MM.1S (cell line): ENCODE measurements around the gene FUT3.

Source experiments
- DNase-seq: peaks from one replicate; pipeline ENCODE4 v3.0.0-alpha.2; 2015
- H2AFZ ChIP-seq: fragments of 300-600 bp; sonication (generic); 2 replicates; pipeline ENCODE4 v1.6.0; 2016; ENCODE audit warnings: antibody characterized with exemption, low read length
- H3F3A ChIP-seq: fragments of 300-600 bp; sonication (generic); 2 replicates; pipeline ENCODE4 v1.6.1; 2016; ENCODE audit warnings: mild to moderate bottlenecking, antibody characterized with exemption, low read length, moderate library complexity, mixed read lengths; ENCODE audit not compliant: insufficient read depth
- H3K27ac ChIP-seq: fragments of 300-600 bp; sonication (generic); 2 replicates; pipeline ENCODE4 v1.5.1; 2016; ENCODE audit warnings: mild to moderate bottlenecking, low read length
- H3K27me3 ChIP-seq: fragments of 300-600 bp; sonication (generic); replicated peaks from 2 replicates; pipeline ENCODE4 v1.6.0; 2016; ENCODE audit warnings: low read length; ENCODE audit not compliant: insufficient read depth
- H3K36me3 ChIP-seq: fragments of 300-600 bp; sonication (generic); replicated peaks from 2 replicates; pipeline ENCODE4 v1.6.1; 2016; ENCODE audit warnings: mild to moderate bottlenecking, low read length, mixed read lengths; ENCODE audit not compliant: insufficient read depth
- H3K4me1 ChIP-seq: fragments of 300-600 bp; sonication (generic); 2 replicates; pipeline ENCODE4 v1.6.1; 2016; ENCODE audit warnings: low read length, mixed read lengths
- H3K4me2 ChIP-seq: fragments of 300-600 bp; sonication (generic); 2 replicates; pipeline ENCODE4 v1.6.0; 2016; ENCODE audit warnings: low read depth, low read length
- H3K4me3 ChIP-seq: fragments of 300-600 bp; sonication (generic); 2 replicates; pipeline ENCODE4 v1.5.1; 2016; ENCODE audit warnings: low read length, mixed read lengths
- H3K79me2 ChIP-seq: fragments of 300-600 bp; sonication (generic); 2 replicates; pipeline ENCODE4 v1.6.1; 2016; ENCODE audit warnings: mixed run types, low read length, mixed read lengths
- H3K9ac ChIP-seq: fragments of 300-600 bp; sonication (generic); 2 replicates; pipeline ENCODE4 v1.6.1; 2016; ENCODE audit warnings: low read length, mixed read lengths
- H3K9me2 ChIP-seq: fragments of 300-600 bp; sonication (generic); replicated peaks from 2 replicates; pipeline ENCODE4 v1.6.1; 2016; ENCODE audit warnings: mild to moderate bottlenecking, low read length, mixed read lengths; ENCODE audit not compliant: insufficient read depth
- H3K9me3 ChIP-seq: fragments of 300-600 bp; sonication (generic); replicated peaks from 2 replicates; pipeline ENCODE4 v1.6.1; 2016; ENCODE audit warnings: mild to moderate bottlenecking, low read length, mixed read lengths; ENCODE audit not compliant: insufficient read depth
- H4K20me1 ChIP-seq: fragments of 300-600 bp; sonication (generic); 2 replicates; pipeline ENCODE4 v1.6.1; 2016; ENCODE audit warnings: mild to moderate bottlenecking, low read length, moderate library complexity, mixed read lengths; ENCODE audit not compliant: insufficient read depth
- CTCF ChIP-seq: fragments of 300-600 bp; sonication (generic); IDR thresholded peaks from 2 replicates; pipeline ENCODE4 v1.5.1; 2016; ENCODE audit warnings: antibody characterized with exemption, low read length, mixed read lengths
- EZH2 ChIP-seq: fragments of 300-600 bp; sonication (generic); optimal IDR thresholded peaks from 2 replicates; pipeline ENCODE3; 2017; ENCODE audit warnings: low read depth, mild to moderate bottlenecking, antibody characterized with exemption, low read length, mixed read lengths
- EZH2phosphoT487 ChIP-seq: fragments of 300-600 bp; sonication (generic); IDR thresholded peaks from 2 replicates; pipeline ENCODE4 v1.6.1; 2018; ENCODE audit warnings: antibody characterized with exemption, low read length

Gene FUT3

GRCh38 chr19:5851302-5851701, at the start of gene FUT3:
Gene FUT3, minus strand, starts transcription at chr19:5851449.
- H3K9me3 ChIP-seq, result no peaks in the 10 kb centered on the region
- no peaks in the 10 kb centered on the region for H3K36me3 ChIP-seq
- H2AFZ ChIP-seq, result no peak within 1 kb of the TSS
- H3K4me3 ChIP-seq, result no peak within 1 kb of the TSS
- no peaks in the 10 kb centered on the region for H3K4me1 ChIP-seq
- H3K27me3 ChIP-seq, result peaks cover 96% of the 10 kb centered on the region
- no peak for DNase-seq
- H3K9me2 ChIP-seq, result no peaks in the 10 kb centered on the region
- H3K79me2 ChIP-seq, result no peaks in the 10 kb centered on the region
- no peak within 1 kb of the TSS for H3K9ac ChIP-seq
- TF ChIP-seq EZH2phosphoT487 (no peak), EZH2 (no peak), CTCF (no peak)
- H4K20me1 ChIP-seq, result no peaks in the 10 kb centered on the region
- H3K27ac ChIP-seq, result no peak within 1 kb of the TSS
- H3F3A ChIP-seq, result no peaks in the 10 kb centered on the region
- H3K4me2 ChIP-seq, result no peak within 1 kb of the TSS

DNA sequence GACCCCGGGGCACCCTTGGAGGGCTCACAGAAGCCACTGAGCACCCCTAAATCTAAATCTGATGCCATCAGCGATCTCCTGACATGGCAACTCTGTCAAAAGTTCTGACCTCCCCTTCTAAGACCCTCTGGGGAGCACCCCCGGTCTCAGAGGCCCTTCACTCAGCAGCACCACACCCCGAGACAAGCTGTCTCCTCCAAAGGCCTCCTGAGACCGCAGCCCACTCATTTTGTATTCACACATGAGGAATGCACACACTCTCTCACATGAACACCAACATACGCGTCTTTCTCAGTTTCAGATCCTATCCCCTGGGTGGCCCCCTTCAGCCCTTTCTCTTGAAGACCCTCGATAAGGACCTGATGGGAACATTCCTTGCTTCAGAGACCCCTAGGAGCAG, 49.7 kb upstream of the FUT3 start:
- Histone ChIP-seq H3K27ac (no peak overlapping the region), H3K79me2 (peaks cover 70% of the 10 kb centered on the region), H2AFZ (no peak overlapping the region), H4K20me1 (peaks cover 23% of the 10 kb centered on the region), H3K9me2 (no peaks in the 10 kb centered on the region), H3K4me2 (no peak overlapping the region), H3F3A (0 out of 2 replicates have a peak, but pooled peaks cover 6% of the 10 kb centered on the region), H3K9me3 (no peaks in the 10 kb centered on the region), H3K4me3 (no peak overlapping the region), H3K36me3 (peaks cover 4% of the 10 kb centered on the region; the same call in 1 of the 2 replicates), H3K4me1 (peaks cover 5% of the 10 kb centered on the region; the same call in 1 of the 2 replicates), H3K9ac (no peak overlapping the region), H3K27me3 (no peaks in the 10 kb centered on the region)
- TF ChIP-seq EZH2 (no peak), CTCF (no peak), EZH2phosphoT487 (no peak)
- DNase-seq, result no peak

GRCh38 chr19:5899728-5900526, 48.7 kb upstream of the FUT3 start:
- Histone ChIP-seq H3K79me2 (peaks cover 64% of the 10 kb centered on the region), H3K9me3 (no peaks in the 10 kb centered on the region), H3F3A (0 out of 2 replicates have a peak, but pooled peaks cover 6% of the 10 kb centered on the region), H3K9me2 (no peaks in the 10 kb centered on the region), H3K4me3 (no peak overlapping the region), H3K27ac (no peak overlapping the region), H4K20me1 (peaks cover 23% of the 10 kb centered on the region), H3K4me2 (no peak overlapping the region), H3K27me3 (no peaks in the 10 kb centered on the region), H3K36me3 (peaks cover 4% of the 10 kb centered on the region; the same call in 1 of the 2 replicates), H2AFZ (no peak overlapping the region), H3K9ac (no peak overlapping the region), H3K4me1 (peaks cover 5% of the 10 kb centered on the region; the same call in 1 of the 2 replicates)
- TF ChIP-seq EZH2 (no peak), EZH2phosphoT487 (no peak), CTCF (no peak)
- no peak for DNase-seq
